ENCODE measurements around the gene ARHGEF1.

The ARHGEF1 gene

DNA sequence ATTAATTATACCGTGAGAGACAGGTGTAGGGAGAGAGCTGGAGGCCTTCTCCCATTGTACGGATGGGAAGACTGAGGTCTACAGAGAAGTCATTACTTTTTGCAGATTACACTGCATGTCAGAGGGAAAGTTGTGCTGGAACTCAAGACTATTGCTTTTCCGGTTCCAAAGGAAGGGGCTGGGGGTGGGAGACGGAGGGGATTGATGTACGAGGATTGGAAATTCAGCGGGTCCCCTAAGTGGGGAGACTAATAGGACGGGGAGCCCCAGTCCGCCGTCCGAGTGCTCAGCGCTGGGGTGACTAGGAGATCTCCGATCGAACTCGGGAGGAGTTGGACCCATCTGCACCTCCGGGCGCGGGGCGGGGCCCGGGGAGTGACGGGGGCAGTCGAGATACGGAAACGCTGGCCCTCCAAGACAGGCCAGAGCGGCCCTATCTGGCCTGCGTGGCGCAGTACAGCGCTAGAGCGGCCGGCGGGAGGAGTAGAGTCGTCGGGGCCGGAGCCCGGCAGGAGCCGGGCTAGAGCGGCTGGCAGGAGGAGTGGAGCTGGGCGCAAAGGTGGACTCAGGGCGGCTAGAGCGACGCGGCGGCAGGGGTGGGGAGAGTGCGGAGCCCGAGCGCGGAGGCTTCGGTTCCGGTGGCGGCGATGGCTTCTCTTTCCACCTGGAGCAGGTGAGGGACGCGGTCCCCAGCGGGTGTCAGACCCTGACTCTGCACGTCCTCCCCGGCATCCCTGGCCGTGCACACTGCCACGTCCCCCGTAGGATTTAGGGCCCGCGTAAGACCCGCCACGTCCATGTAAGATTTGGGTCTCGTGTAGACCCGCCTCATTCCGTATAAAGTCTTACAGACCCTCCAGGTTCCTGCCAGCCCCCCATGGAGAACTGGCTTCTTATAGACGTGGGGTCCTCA lies 1.1 kb downstream of the ARHGEF1 start:
- DNase-seq = peak; percentile 97

- DNase-seq = no peak
Observed at GRCh38 chr19:41886761-41887710, 4.1 kb downstream of the ARHGEF1 start.

DNA sequence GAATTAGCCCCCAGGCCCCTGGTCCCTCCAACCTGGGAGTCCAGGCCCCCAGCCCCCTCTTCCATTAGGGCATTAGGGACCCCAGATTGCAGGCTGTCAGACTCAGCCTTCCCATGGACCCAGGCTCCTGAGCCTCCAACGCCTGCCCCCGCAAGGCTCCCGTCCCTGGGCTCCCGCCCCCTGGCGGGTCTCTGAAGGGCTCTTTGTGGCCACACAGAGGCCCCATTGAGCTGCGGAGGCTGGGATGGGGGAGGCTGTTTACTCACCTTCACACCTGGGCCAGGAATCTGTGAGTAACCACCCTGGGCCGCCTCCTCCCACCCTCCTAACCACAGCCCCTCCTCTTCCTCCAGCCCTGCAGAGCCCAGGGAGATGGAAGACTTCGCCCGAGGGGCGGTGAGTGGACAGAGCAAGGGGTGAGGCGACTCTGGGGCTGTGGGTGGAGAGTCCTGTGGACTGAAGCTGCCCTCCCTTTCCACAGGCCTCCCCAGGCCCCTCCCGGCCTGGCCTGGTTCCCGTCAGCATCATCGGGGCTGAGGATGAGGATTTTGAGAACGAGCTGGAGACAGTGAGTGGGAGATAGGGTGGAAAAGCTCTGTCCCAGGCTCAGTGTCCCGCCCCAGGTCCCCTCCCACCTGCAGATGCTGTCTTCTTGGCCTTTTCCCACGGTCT lies 4.9 kb downstream of the ARHGEF1 start:
- DNase-seq = peak; percentile 70

DNA sequence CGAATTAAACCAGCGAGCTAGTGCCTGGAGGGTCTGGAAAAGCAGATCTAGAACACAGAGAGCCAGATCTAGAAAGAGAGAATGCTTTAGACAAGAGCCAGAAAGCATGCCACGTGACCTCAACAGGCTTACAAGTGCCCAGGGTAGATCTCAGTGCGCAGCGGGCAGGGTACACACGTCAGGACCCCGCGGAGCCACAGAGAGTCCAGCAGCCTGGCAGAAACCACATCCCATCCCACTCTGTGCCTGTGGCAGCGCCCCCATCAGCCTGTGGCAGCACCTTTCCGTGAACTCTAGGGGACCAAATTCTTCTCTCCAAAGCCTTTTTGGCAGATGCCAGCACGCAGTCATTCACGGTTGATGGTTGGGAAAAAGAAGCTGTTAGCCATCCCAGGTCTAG lies 5.9 kb downstream of the ARHGEF1 start:
- no peak for DNase-seq

DNA sequence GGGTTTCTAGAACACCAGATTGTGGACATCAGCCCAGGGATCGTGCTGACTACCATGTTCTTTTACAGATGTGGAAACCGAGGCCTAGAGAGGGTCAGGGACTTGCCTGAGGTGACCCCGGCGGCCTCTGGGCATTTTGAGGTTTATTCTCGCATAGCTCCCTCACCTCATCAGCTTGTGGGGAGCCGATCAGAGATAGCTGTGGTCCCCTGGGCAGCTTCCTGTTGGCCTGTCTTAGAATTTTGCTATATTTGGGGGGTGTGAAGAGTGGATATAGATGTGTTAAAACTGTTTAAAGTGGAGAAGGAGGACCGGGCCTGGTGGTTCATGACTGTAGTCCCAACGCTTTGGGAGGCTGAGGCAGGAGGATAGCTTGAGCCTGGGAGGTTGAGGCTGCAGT lies 6.9 kb downstream of the ARHGEF1 start:
- DNase-seq = no peak

- DNase-seq = no peak
Observed at GRCh38 chr19:41890936-41891335, 8.0 kb downstream of the ARHGEF1 start.

DNA sequence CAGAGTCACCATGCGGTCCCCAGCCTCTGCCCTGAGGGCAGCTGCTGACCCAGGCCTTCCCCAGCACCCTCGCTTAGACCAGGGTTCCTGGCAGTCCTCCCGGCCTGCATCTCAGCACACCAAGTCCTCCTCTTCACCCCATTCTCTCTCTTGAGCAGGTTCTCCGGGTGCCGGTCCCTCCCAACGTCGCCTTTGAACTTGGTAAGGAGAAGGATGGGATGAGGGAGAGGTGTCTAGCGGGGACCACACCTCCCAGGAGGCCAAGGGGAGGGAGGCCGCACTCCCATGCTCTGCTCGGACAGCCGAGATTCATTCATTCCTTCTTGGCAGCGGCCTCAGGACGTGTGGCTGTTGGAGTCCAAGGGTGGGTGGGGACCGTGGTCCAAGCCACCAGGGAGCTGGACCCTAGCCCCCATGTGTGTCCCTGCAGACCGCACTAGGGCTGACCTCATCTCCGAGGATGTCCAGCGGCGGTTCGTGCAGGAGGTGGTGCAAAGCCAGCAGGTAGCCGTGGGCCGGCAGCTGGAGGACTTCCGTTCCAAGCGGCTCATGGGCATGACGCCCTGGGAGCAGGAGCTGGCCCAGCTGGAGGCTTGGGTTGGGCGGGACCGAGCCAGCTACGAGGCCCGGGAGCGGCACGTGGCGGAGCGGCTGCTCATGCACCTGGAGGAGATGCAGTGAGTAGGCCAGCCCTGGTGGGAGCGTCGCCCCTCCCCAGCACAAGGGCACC lies 9.4 kb downstream of the ARHGEF1 start:
- no peak for DNase-seq

GRCh38 chr19:41893899-41894298 lies 10.9 kb downstream of the ARHGEF1 start:
- no peak for DNase-seq

DNA sequence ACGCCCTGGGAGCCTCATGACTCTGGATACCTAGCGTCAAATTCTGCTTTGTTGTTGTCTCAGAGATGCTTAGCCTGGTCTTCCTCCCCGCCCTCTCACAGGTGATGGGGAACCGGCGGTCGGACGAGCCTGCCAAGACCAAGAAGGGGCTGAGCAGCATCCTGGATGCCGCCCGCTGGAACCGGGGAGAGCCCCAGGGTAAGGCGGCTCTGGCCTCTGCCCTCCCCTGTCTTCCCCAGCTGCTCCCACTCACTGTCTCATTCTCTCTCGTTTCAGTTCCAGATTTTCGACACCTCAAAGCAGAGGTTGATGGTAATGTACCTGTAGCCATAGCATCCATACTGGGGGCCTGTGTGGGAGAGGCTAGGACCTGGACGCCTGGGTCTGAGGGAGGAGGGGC lies 11.4 kb downstream of the ARHGEF1 start:
- no peak for DNase-seq

GRCh38 chr19:41895745-41896580 lies 13.0 kb downstream of the ARHGEF1 start:
- no peak for DNase-seq

DNA sequence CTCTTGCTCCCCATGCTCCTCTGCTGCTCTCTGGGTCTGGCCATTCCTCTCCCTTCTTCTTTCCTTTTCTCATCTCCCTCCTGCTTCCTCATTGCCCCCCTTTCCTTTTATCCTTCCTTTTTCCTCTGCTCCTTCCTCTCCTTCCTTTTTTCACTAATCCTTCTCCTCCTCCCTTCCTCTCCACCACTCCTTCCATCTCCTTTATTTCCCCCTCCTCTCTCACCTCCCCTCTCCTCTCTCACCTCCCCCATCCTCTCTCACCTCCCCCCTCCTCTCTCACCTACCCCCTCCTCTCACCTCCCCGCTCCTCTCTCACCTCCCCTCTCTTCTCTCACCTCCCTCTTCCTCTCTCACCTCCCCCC lies 13.6 kb downstream of the ARHGEF1 start:
- DNase-seq = no peak

GRCh38 chr19:41897181-41897580 lies 14.2 kb downstream of the ARHGEF1 start:
- DNase-seq = no peak

- no peak for DNase-seq
Observed at GRCh38 chr19:41897820-41898219, 14.8 kb downstream of the ARHGEF1 start.

DNA sequence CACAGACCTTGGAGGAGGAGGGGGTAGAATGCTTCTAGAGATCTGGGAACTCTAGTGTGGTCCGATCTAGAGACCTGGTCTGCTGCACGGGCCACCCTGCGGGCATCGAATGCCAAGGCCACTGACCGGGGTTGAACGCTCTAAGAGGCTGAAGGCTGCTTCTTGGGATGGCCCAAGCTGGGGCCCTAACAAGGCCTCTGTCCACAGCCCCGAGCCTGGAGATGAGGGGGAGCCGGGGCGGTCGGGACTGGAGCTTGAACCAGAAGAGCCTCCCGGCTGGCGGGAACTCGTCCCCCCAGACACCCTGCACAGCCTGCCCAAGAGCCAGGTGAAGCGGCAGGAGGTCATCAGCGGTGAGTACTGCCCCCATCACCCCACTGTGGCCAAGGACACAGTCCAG lies 15.3 kb downstream of the ARHGEF1 start:
- no peak for DNase-seq

GRCh38 chr19:41901707-41902360 lies 18.9 kb downstream of the ARHGEF1 start:
- DNase-seq = no peak

DNA sequence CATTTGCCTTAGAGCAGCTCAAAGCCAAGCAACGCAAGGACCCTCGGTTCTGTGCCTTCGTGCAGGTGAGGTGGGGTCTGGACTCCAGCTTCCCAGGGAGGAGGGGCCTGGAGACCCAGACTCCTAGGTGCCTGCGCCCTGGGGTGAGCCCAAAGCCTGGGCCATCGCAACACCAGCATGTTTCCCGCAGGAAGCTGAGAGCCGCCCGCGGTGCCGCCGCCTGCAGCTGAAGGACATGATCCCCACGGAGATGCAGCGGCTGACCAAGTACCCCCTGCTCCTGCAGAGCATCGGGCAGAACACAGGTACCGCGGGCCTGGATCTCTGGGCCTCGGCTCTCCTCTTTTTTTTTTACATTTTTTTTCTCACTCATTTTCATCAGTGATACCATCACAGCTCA lies 19.6 kb downstream of the ARHGEF1 start:
- no peak for DNase-seq

GRCh38 chr19:41903193-41903953 lies 20.4 kb downstream of the ARHGEF1 start:
- DNase-seq = no peak

DNA sequence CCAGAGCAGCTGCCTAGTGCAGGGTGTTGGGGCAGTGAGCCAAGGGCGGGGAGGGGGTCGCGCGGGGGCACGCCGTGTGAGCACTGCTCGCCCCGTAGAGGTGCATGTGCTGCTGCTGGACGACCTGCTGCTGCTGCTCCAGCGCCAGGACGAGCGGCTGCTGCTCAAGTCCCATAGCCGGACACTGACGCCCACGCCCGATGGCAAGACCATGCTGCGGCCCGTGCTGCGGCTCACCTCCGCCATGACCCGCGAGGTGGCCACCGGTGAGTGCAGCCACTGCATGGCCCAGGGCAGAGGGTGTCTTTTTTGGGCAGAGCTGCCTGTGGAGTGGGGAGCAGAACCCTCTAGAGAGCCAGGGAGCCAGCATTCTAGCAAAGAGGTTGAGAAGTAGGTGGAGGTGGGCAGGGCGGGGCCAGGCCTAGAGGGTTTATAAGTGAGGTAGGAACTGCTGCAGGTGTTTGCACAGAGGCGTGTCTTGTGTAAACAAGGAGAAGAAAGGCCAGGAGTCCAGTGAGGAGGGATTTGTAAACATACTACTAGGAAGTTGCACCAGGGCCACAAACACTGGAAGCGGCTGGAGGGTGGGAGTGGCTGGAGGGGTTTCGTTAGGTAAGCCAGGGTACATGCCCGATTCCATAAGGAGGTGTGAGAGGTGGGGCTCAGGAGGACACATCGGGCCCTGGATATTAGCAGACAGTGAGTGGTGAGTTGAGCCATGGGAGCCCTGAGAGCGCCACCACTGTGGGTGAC lies 21.3 kb downstream of the ARHGEF1 start:
- DNase-seq = no peak

DNA sequence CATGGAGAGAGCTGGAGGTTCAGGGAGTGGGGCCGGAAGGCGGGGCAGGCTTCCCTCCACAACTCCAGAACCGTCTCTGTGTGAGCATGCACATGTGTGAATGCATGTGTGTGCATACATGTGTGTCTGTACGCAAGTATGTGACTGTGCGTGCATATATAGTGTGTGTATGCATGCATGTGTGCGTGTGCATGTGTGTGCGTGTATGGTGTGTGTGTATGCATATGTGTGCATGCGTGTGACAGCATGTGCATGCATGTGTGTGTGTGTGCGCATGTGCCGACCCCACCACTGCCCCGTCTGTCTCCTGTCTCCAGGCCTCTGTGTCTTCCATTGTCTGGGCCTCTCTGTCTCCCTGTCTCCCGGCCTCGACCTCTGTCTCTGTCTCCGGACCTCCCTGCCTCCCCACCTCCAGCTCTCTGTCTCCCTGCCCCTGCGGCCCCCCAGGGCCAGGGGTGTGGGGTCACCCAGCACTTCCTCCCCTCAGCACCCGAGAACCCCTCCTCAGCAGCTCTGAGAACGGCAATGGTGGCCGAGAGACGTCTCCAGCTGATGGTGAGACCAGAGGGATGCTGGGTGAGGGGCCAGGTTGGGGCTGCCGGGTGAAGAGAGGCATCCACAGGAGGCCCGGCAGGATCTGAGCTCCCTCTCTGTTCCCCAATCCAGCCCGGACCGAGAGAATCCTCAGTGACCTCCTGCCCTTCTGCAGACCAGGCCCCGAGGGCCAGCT lies 22.5 kb downstream of the ARHGEF1 start:
- DNase-seq = no peak
